NCI-H146 (cell line): ENCODE data around the gene RALA.
A peak's percentile ranks its signal among the peaks of the same experiment; 100 is the strongest.
"Not testable (repeated sequence)": the region's sequence is repeated elsewhere in the genome, so short reads cannot be mapped to it uniquely, and the experiment has no call there.

Experiments
- DNase-seq: peaks from one replicate; lab custom pipeline; 2025; lab: John Stamatoyannopoulos, UW

Gene RALA

DNA sequence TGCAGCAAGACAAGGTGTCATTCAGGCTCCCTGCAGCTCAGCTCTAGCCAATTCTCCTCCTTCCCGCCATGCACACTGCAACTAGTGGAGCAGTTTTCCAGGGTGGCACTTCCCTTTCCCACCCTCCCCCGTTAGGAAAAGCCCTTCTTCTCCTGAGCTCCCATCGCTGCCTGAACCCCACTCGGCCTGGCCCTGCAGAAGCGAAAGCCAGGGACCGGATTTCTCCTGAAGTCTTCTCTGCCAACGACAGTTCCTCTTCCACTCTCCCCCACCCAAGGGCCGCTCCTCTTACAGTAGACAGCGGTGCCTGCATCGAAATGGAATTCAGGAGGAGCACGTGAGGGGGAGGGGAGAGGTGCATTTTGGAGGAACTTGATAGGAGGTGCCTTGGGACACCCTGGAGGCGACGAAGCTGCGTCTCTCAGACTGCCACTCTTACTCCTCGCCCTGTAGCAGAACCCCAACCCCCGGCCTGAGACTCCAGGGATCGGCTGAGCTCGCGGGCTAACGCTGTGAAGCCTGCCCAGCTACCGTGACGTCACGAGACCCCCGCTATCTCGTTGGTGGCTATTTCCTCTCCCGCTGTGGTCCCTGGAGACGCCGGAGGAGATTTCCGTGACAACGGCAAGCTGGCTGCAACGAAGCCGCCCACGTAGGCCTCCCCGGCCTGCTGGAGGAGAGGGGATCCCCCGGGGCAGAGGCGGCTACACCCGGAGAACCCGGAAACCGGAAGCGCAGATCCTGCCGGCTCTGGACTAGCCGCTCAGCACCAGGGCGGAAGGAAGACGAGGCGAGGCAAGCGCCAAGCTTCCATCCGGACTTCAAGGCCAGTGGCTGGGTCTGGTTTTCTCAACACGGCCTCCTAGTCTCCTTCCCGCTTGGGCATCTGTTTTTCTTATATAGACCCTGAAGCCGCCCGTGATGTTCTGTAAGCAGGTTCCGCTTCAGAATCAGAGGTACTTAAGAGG, 109.7 kb downstream of the RALA start:
- DNase-seq = peak; percentile 97

- DNase-seq = peak; percentile 30
These were observed 110.7 kb downstream of the RALA start for GRCh38 chr7:39733881-39734632.

- no peak for DNase-seq
These were observed 111.2 kb downstream of the RALA start for GRCh38 chr7:39734633-39735004.

DNA sequence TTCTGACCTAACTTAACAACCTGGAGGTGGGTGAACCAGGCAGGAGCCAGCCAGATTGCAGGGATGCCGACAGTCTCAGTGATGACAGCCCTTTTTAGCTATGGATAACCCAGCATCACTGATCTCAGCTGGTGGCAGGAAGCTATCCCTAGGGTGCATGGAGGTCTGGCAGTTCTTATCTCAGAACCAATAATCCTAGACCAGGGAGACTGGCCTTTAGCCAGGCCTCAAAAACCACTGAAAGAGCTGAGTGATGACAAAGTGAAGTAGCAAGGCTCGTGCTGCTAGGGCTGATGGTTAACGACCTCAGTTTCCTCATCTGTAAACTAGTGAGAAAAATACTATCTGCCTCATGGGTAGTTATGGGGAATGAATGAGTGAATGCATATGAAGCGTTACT, 112.5 kb downstream of the RALA start:
- no peak for DNase-seq

DNA sequence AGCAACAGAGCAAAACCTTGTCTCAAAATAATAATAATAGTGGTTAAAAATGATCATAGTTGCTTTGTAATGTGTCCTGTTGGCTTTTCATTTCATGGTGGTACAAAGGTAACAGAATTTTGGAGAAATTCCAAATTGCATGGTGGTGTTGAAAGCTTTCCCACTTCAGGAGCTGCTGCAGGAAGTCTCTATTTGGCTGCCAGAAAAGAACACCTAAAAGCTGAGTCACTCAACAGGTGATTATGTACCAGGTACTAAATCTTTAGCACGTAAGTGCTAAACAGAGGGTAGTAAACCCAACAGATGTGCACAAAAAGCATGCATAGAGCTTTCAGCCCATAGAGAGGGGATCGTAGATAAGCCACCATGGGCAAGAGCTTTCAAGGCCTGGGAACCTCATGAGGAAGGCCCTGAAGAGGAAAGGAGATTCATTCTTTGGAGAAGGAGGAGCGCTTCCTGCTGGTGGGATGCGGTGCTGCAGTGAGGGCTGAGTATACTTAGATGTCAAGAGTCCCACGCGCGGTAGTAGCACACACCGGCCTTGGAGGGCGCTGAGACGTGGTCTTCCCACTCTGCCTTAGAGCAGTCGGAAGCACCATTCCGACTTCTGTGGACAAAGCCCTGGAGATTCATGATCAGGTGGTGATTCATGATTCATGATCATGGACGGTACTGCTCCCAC, 118.7 kb downstream of the RALA start:
- DNase-seq = peak; percentile 41

DNA sequence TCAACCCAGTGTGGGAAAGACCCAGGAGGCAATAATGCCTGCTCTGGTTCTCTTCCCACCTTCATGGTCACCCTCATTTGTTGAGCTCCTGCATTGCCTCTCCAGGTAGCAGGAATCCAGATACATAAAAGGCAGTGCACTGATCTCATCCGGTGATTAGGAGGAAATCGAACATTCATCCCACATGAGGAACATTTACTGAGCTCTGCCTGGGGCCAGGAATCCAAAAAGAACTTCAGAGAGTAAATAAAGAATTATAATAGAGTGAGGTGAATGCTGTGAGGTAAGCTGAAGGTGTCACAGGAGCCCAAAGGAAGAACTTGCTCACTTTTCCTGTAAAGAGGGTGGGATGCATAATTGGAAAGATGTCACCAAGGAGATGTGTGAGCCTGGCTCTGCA, 121.2 kb downstream of the RALA start:
- no peak for DNase-seq

DNA sequence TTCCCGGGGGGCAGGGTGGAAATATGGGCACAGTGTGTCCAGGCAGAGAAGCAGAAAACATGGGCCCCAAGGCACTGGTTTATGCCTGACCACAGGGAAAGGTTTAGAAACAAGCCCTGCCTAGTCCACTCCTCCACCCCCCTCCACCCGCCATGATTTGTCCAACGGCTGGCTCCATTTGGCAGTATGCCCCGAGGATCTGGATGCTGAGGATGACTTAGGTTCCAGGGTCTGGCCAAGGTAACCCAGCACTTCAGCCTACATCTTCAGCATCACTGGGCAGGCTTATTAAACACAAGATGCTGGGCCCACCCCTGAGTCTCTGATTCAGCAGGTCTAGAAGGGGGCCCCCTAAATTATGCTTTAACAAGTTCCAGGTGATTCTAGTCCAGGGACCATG, 121.9 kb downstream of the RALA start:
- DNase-seq = no peak

DNA sequence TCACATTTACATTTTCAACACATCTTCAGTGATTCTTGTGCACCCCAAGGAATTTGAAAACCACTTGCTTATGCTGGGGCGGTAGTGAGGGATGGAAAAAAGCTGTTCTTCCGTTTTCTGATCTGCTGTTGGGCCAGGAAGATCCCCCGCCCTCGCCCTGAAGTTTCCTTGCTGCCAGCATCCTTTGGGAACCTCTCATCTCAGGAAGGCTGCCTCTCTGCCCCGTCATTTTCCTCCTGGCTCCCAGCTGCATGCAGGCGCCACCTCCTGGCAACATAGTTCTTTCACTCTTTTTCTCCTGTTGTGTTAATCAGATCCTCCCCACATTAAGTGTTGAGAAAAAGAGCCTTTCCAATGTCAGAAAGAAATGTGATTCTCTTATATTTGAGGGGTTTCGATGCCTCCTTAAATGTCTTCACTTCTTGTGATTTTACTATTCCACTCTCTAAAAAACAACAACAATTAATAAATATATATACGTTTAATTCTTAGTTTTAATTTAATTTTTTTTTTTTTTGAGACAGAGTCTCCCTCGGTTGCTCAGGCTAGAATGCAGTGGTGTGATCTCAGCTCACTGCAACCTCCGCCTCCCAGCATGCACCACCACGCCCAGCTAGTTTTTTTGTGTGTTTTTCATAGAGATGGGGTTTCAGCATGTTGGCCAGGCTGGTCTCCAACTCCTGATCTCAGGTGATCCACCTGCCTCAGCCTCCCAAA, 122.9 kb downstream of the RALA start:
- DNase-seq = peak; percentile 68

GRCh38 chr7:39749177-39749576, 125.8 kb downstream of the RALA start:
- DNase-seq = no peak

DNA sequence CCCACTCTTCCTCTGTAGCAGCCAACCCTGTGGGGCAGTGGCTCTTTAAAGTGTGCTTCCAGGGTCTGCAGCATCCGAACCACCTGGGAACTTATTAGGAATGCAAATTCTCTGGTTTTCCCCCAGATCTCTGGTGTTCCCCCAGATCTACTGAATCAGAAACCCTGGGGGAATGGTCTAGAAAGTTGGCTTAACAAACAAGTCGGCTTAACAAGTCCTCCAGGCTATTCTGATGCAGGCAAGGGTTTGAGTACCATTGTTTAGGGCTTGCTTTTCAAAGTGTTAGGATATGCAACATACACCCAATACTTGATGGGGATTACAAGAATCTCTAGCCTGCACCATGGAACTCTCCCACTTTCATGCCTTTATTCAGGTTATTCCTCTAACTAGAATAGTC, 126.3 kb downstream of the RALA start:
- DNase-seq = no peak

- no peak for DNase-seq
These were observed 127.1 kb downstream of the RALA start for GRCh38 chr7:39750253-39751077.

DNA sequence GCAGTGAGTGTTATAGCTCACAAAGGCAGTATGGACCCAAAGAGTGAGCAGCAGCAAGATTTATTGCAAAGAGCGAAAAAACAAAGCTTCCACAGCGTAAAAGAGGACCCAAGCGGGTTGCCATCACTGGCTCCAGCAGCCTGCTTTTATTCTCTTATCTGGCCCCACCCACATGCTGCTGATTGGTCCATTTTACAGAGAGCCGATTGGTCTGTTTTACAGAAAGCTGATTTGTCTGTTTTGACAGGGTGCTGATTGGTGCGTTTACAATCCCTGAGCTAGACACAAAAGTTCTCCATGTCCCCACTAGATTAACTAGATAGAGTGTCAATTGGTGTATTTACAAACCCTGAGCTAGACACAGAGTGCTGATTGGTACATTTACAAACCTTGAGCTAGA, 129.9 kb downstream of the RALA start:
- DNase-seq = not testable (repeated sequence)

- DNase-seq = no peak
These were observed 130.5 kb downstream of the RALA start for GRCh38 chr7:39753823-39754325.

DNA sequence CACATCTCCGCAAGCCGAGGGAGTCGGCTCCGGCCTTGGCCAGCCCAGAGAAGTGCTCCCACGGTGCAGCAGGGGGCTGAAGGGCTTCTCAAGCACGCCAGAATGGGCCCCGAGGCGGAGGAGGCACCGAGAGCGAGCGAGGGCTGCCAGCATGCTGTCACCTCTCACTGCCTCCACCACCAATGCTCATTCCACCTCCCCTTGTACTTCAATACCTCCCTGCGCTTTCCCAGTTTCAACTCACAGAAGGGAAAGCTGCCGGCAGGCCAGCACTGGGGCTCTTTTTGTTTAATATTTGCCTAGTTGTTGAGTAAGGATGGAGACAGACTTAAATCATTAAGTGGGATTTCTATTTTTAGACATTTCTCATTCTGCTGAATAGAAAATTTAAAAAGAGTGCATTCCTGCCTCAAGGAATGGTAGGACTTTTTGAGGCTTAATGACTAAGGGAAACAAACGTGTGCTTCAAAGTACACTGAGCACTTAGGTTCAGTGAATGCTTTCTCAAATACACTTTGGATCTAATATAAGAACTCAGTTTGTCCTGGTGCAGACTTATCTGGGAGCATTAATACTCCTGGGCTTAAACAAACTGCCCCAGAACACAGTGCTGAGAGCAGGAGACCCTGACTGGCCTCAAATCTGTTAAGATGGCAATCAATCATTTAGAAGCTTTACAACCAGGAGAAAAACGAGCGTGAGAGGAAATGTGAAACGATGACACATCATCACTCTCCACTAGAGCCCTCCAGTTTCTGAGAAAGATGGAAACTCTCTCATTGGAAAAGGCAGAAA, 131.2 kb downstream of the RALA start:
- no peak for DNase-seq

GRCh38 chr7:39757604-39758003, 134.2 kb downstream of the RALA start:
- DNase-seq = no peak
